Activated T-helper 17 cell treated with anti-CD3 and anti-CD28 coated beads, Interleukin-2, amount 50 U/mL, for 72 hours (primary cell): ENCODE data around the gene GIPR. TPM values are rescaled to one million over a fixed set of nuclear protein-coding genes. Genes with fewer than 3 reads are reported as not detected.

Experiments
- ATAC-seq: fragments of 150-1000 bp; cut with Tn5 transposase; replicated peaks from 2 replicates; pipeline ENCODE4 v1.10.0; 2021; ENCODE audit warnings: mild to moderate bottlenecking, moderate library complexity
- H3K27ac Mint-ChIP-seq: one replicate; pipeline ENCODE4 v1.8.0; 2022; ENCODE audit warnings: mixed read lengths
- H3K27me3 Mint-ChIP-seq: one replicate; pipeline ENCODE4 v1.8.0; 2022; ENCODE audit warnings: mixed read lengths
- H3K36me3 Mint-ChIP-seq: one replicate; pipeline ENCODE4 v1.8.0; 2022; ENCODE audit warnings: low read depth, mild to moderate bottlenecking, mixed read lengths
- H3K4me1 Mint-ChIP-seq: one replicate; pipeline ENCODE4 v1.8.0; 2022; ENCODE audit warnings: mixed read lengths
- H3K4me3 Mint-ChIP-seq: one replicate; pipeline ENCODE4 v1.8.0; 2022; ENCODE audit warnings: mild to moderate bottlenecking, mixed read lengths
- H3K9me3 Mint-ChIP-seq: one replicate; pipeline ENCODE4 v1.8.0; 2022; ENCODE audit warnings: mixed read lengths
- total RNA-seq, 2 donors: library from RNA; stranded (reverse); gene quantifications; one replicate each; pipeline ENCODE4 v1.2.3, GENCODE V29; 2022

Gene GIPR
- total RNA-seq, 2 donors from 2014 or later = 7.5 to 32.3 TPM

- no peaks in the 10 kb centered on the region for H3K9me3 Mint-ChIP-seq
- peak overlapping the region; percentile 93 for H3K4me3 Mint-ChIP-seq
- H3K27me3 Mint-ChIP-seq = no peaks in the 10 kb centered on the region
- peak overlapping the region; percentile 97 for H3K27ac Mint-ChIP-seq
- ATAC-seq = no peak
- H3K4me1 Mint-ChIP-seq = peaks cover 10% of the 10 kb centered on the region
- H3K36me3 Mint-ChIP-seq = peaks cover 82% of the 10 kb centered on the region
Measured at GRCh38 chr19:45693106-45693788, 25.2 kb downstream of the GIPR start.

- Mint-ChIP-seq H3K27ac (no peak overlapping the region), H3K36me3 (peaks cover 50% of the 10 kb centered on the region), H3K9me3 (no peaks in the 10 kb centered on the region), H3K27me3 (no peaks in the 10 kb centered on the region), H3K4me1 (peaks cover 5% of the 10 kb centered on the region), H3K4me3 (no peak overlapping the region)
- ATAC-seq = no peak
Measured at GRCh38 chr19:45701676-45702075, 33.7 kb downstream of the GIPR start.

DNA sequence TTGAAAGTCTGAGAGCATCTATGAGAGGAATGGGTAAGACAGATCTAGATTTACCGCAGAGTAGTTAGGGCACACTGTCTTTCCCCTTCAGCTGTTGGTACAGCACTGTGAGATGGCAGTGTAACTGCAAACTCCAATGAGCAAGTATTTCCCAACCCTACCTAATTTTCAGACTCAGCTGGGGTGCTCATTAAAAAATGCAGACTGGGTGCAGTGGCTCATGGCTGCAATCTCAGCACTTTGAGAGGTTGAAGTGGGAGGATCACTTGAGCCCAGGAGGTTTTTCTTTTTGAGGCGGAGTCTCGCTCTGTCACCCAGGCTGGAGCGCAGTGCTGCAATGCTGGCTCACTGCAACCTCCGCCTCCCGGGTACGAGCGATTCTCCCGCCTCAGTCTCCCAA, 37.1 kb downstream of the GIPR start:
- H3K4me1 Mint-ChIP-seq = no peaks in the 10 kb centered on the region
- no peak overlapping the region for H3K27ac Mint-ChIP-seq
- no peaks in the 10 kb centered on the region for H3K27me3 Mint-ChIP-seq
- H3K9me3 Mint-ChIP-seq = no peaks in the 10 kb centered on the region
- no peak overlapping the region for H3K4me3 Mint-ChIP-seq
- no peak for ATAC-seq
- peaks cover 51% of the 10 kb centered on the region for H3K36me3 Mint-ChIP-seq

DNA sequence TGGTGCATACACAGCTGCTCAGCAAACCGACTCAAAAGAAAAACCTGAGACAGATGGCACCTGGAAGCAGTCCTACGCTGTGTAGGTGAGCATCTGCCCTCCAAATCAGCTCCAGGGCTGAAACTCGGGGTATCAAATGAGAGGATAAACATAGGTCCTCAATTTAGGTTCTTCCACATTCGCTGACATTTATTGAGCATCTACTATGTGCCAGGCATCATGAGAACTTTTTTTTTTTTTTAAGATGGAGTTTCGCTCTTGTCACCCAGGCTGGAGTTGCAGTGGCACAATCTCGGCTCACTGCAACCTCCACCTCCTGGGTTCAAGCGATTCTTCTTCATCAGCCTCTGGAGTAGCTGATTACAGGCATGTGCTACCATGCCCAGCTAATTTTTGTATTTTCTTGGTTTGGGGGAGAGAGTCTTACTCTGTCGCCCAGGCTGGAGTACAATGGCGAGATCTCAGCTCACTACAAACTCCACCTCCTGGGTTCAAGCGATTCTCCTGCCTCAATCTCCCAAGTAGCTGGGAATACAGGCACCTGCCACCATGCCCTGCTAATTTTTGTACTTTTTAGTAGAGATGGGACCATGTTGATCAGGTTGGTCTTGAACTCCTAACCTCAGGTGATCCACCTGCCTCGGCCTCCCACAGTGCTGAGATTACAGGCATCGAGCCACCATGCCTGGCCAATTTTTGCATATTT, 37.8 kb downstream of the GIPR start:
- no peak overlapping the region for H3K4me3 Mint-ChIP-seq
- H3K27me3 Mint-ChIP-seq = no peaks in the 10 kb centered on the region
- peaks cover 56% of the 10 kb centered on the region for H3K36me3 Mint-ChIP-seq
- no peaks in the 10 kb centered on the region for H3K9me3 Mint-ChIP-seq
- ATAC-seq = no peak
- peaks cover 6% of the 10 kb centered on the region for H3K4me1 Mint-ChIP-seq
- no peak overlapping the region for H3K27ac Mint-ChIP-seq

DNA sequence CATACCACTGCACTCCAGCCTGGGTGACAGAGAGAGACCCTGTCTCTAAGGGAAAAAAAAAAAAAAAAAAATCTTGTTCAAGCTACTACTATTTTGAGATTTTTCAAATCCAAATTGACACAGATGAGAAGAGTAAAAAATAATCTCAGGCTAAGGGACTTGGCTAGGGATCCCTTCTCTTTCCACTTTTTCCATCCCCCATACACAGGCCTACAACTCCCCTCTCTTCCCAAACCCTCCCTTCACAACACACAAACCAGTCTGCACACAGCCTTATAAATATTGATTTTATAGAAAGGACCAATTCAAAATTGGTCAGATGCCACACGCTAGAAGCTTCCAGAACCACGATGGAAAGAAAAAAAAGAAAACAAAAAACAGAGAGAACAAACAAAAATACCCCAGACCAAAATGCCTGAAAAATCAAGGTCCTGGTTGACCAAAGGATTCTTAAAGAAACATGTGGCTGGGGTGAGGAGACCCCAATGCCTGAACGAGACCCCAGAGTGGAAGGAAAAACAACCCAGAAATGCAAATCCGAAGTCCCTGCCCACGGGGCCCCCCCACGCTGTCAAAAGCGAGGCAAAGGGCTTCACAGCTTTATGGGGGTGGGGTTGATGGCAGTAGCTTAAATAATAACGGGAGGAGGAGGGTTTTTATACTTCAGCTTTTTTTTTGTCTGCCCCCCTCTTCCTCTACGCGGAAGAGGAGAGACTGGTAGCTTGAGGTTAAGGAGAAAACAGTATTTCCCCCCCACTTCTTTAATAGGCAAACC, 42.5 kb downstream of the GIPR start:
- Mint-ChIP-seq H3K4me3 (no peak overlapping the region), H3K27ac (no peak overlapping the region), H3K4me1 (peaks cover 6% of the 10 kb centered on the region), H3K27me3 (no peaks in the 10 kb centered on the region), H3K36me3 (peaks cover 43% of the 10 kb centered on the region), H3K9me3 (no peaks in the 10 kb centered on the region)
- ATAC-seq = no peak

DNA sequence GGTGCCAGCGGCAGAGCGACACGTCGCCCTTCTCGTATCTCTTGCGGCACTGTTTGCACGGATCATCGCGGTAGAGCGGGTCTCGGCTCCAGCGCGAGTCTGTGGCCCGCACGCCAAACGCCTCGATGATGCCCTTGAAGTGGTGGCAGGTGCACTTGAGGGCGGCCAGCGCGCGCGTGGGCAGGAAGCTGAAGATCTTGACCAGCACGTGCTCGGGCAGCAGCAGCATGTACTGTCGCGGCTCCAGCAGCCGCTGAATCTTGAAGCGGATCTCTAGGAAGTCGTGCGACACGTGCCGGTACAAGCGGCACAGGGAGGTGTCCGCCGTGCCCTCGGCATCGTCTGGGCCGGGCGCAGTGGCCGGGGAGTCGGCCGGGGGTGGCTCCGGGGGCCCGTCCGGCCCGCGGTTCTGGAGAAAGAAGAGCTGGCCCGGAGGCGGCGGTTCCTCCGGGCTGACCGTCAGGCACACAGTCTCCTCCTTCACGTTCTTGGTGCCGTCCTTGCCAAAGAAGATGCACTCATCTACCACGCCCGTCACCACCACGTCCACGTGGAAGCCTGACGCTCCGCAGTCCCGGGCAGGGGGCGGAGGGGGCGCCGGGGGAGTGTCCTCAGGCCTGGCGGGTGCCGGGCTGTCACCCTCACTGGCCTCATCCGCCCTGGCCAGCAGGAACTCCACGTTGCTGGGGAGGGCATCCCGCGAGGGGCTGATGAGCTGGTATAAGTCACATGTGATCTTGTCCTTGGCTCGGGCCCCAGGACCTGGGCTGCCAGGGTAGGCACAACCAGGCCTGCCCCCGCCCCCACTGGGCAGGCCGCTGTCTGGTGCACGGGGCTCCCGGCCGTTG, 44.1 kb downstream of the GIPR start:
- Mint-ChIP-seq H3K27ac (no peak overlapping the region), H3K36me3 (peaks cover 51% of the 10 kb centered on the region), H3K27me3 (no peaks in the 10 kb centered on the region), H3K4me3 (no peak overlapping the region), H3K9me3 (no peaks in the 10 kb centered on the region), H3K4me1 (peaks cover 17% of the 10 kb centered on the region)
- ATAC-seq = no peak

GRCh38 chr19:45712699-45713067, 44.7 kb downstream of the GIPR start:
- Mint-ChIP-seq H3K4me3 (no peak overlapping the region), H3K27ac (no peak overlapping the region)

GRCh38 chr19:45713141-45713540, 45.1 kb downstream of the GIPR start:
- no peak for ATAC-seq

More at GRCh38 chr19:45712699-45713067, 44.7 kb downstream of the GIPR start:
- Mint-ChIP-seq H3K9me3 (no peaks in the 10 kb centered on the region), H3K27me3 (no peaks in the 10 kb centered on the region), H3K36me3 (peaks cover 56% of the 10 kb centered on the region), H3K4me1 (peaks cover 17% of the 10 kb centered on the region)
- ATAC-seq = no peak

DNA sequence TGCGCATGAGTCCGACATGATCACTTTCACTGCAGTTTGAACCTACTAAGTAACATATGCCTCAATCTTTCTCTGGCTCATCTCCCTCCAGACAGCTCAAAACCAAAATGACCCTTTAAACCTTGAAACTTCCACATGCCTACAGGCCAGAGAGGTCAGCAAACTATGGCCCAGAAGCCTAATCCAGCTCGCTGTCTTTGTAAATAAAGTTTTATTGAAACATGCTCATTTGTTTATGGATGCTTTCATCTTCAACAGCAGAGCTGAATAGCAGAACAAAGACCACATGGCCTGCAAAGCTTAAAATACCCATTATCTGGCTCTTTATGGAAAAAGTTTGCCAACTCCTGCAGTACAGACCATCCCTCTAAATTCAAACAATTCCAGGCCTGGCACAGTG, 47.1 kb downstream of the GIPR start:
- H3K9me3 Mint-ChIP-seq = no peaks in the 10 kb centered on the region
- peaks cover 56% of the 10 kb centered on the region for H3K36me3 Mint-ChIP-seq
- no peak overlapping the region for H3K27ac Mint-ChIP-seq
- no peaks in the 10 kb centered on the region for H3K27me3 Mint-ChIP-seq
- H3K4me1 Mint-ChIP-seq = peaks cover 28% of the 10 kb centered on the region
- H3K4me3 Mint-ChIP-seq = peak overlapping the region; percentile 84
- no peak for ATAC-seq

More at GRCh38 chr19:45713141-45713540, 45.1 kb downstream of the GIPR start:
- Mint-ChIP-seq H3K4me3 (no peak overlapping the region), H3K27ac (no peak overlapping the region), H3K27me3 (no peaks in the 10 kb centered on the region), H3K4me1 (peaks cover 17% of the 10 kb centered on the region), H3K9me3 (no peaks in the 10 kb centered on the region), H3K36me3 (peaks cover 57% of the 10 kb centered on the region)

DNA sequence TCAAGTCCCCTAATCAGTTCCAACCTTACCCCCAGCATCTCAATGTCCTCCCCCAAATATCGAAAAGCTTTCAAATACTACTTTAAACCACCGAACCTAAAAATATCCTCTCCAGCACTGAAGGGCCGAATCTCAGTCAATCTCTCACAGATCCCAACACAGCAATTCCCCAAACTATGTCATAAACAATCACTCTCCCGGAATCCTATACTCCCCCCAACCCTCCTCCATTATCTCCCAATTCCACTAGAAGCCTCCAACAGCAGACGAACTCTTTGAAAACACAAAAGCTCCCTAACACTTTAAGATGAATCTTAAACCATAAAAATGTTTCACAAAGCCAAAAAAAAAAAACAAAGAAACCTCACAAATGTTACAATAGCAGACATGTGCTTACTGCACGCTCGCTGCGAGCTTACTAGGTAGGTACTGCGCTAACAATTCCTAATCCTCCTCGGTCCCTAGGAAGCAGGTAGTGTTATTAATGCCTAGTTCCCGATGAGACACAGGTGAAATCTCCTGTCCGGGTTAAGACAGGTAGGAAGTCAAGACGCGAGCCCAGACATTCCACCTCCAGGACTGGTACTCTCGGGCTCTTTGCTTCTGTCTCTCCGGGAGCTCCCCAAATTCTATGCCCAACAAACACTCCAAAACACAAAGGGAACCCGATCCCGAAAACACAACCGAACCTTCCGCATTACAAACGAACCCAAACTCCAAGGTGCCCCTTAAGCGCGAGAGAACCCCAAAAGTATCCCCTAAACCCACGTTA, 48.5 kb downstream of the GIPR start:
- peaks cover 53% of the 10 kb centered on the region for H3K36me3 Mint-ChIP-seq

GRCh38 chr19:45717131-45717982, 49.3 kb downstream of the GIPR start:
- Mint-ChIP-seq H3K36me3 (peaks cover 55% of the 10 kb centered on the region), H3K4me1 (peaks cover 22% of the 10 kb centered on the region), H3K4me3 (peak overlapping the region; percentile 84), H3K27me3 (no peaks in the 10 kb centered on the region), H3K9me3 (no peaks in the 10 kb centered on the region), H3K27ac (peak overlapping the region; percentile 88)
- ATAC-seq = peak; percentile 98

More for the DNA sequence above, 48.5 kb downstream of the GIPR start:
- Mint-ChIP-seq H3K27me3 (no peaks in the 10 kb centered on the region), H3K9me3 (no peaks in the 10 kb centered on the region), H3K4me3 (peak overlapping the region; percentile 84), H3K27ac (peak overlapping the region; percentile 88), H3K4me1 (peaks cover 22% of the 10 kb centered on the region)
- ATAC-seq = no peak

GRCh38 chr19:45717983-45718650, 50.1 kb downstream of the GIPR start:
- H3K9me3 Mint-ChIP-seq = no peaks in the 10 kb centered on the region
- peaks cover 63% of the 10 kb centered on the region for H3K36me3 Mint-ChIP-seq
- no peak for ATAC-seq
- H3K4me1 Mint-ChIP-seq = peaks cover 22% of the 10 kb centered on the region
- peak overlapping the region; percentile 88 for H3K27ac Mint-ChIP-seq
- peak overlapping the region; percentile 84 for H3K4me3 Mint-ChIP-seq
- H3K27me3 Mint-ChIP-seq = no peaks in the 10 kb centered on the region
